IPS-11a (cell line): ENCODE results near the gene SBF2.
"Not testable (repeated sequence)": the region's sequence is repeated elsewhere in the genome, so short reads cannot be mapped to it uniquely, and the experiment has no call there.

Source experiments
- H3K4me3 ChIP-seq: one replicate; pipeline ENCODE4 v1.5.1; 2013; ENCODE audit warnings: low read depth, low read length, control low read depth

SBF2 gene

DNA sequence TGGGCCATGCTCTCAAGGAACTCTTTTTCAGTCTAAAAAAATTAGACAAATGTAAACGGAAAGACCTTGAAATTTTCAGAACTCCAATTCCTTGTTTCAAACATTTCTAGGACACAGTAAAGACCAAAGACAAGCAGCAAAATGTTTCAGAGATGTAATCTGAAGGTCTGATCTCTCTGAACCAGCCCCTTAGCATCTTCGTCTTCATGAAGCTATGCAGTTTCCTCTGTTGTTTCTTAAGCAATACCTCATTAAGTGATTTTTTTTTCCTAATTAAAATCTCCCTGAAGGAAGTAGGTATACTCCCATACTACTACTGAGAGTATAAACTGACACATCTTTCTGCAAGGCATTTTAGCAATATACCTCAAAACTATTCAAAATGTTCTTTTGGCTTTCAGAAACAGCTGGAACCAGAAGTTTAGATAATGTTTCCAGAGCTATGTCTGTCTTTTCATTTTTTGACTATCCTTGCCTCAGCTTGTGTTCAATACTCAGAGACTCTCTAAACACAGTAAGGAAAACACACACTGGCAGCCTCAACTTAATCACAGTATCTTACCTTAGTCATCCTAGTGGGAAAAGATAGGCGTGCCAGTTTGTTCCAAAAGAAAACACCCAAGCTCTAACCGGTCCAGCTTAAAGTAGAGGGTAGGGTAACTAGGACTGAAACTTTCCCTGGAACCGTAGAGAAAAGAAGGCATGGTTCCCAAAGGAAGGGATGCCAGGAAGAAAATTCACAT, 25.1 kb downstream of the SBF2 start:
- no peak overlapping the region for H3K4me3 ChIP-seq

DNA sequence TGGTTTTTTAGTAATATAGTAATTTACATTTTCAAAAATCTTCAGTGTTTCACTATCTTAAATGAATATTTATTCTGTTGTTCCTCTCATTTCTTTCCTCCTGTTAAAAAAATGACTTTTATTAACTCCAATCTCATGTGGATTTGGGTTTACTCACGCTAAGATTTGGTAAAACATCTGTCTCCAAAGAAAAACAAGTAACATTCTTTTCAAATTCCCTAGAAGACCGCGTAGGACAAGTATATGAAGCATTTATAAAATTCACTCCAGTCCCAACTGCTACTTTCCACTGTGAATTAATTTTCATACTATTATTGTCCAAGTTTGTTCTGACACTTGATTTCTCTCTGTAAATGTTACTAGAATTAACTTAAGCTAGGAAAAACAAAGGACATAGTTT, 26.2 kb downstream of the SBF2 start:
- no peak overlapping the region for H3K4me3 ChIP-seq

- H3K4me3 ChIP-seq: no peak overlapping the region
These were observed 28.1 kb downstream of the SBF2 start for GRCh38 chr11:10265936-10266335.

GRCh38 chr11:10264716-10265115, 29.3 kb downstream of the SBF2 start:
- H3K4me3 ChIP-seq: not testable (repeated sequence)

GRCh38 chr11:10263929-10264328, 30.1 kb downstream of the SBF2 start:
- no peak overlapping the region for H3K4me3 ChIP-seq

DNA sequence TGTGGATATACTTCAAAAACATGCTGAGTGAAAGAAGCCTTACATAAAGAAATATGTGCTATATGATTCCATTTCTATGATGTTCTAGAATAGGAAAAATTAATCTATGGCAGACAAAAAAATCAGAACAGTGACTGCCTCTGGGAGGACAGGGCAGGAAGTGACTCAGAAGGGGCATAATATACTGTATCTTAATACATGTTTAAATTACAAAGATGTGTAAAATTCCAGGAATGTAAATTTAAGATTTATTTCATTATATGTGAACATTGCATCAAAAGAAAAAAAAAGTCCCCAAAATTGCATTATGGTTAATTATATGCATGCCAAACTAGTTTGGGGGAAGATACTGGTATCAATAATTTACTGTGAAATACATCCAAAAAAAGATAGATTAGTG, 32.2 kb downstream of the SBF2 start:
- no peak overlapping the region for H3K4me3 ChIP-seq

GRCh38 chr11:10257478-10257877, 36.5 kb downstream of the SBF2 start:
- no peak overlapping the region for H3K4me3 ChIP-seq

DNA sequence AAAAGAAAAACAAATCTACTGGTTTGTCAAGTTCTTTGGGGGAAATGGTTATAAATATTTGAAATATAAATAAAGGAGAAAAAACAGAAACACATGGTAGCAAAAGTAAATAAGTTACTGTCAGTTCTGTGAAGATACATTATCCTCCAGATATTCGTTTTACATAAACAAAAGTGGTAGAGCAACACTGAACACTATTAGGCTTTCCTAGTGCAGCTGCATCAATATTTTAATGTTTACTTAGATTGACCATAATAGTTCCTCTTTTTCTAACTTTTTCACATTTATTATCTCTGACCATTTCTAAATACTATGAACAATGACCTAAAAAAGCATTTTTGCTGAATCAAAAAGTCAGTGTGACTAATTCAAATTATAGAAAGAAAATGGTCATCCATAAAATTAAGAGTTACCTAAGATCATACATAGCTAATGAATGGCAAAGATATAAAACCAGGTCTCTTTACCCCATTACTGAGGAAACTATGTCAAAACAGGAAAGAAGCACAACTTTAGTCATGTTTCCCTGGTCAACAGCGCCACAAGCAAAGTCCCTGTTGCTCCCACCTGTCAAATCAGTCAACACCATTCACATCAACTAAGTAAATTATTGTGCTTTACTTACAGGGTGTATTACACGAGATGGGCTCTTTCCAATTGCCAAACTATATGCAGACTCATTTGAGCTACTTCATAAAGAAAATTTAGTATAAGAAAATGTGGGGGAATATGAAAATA, 38.5 kb downstream of the SBF2 start:
- H3K4me3 ChIP-seq: no peak overlapping the region

- not testable (repeated sequence) for H3K4me3 ChIP-seq
These were observed 44.4 kb downstream of the SBF2 start for GRCh38 chr11:10249448-10250131.

DNA sequence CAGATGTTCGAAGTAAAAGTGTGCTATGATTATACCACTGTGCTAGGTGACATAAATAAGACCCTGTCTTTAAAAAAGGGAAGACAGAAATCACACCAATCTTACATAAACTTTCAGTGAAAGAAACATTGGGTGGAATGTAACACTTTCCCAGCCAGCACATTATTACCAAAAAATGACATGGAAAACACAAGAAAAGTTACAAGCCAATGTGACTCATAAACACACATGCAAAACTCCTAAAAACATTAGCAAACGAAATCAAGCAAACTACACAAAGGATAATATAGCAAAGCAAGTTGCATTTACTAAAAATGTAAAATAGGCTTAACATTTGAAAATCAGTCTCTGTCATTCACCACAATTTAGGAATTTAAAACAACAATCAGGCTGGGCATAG, 47.0 kb downstream of the SBF2 start:
- H3K4me3 ChIP-seq: no peak overlapping the region

DNA sequence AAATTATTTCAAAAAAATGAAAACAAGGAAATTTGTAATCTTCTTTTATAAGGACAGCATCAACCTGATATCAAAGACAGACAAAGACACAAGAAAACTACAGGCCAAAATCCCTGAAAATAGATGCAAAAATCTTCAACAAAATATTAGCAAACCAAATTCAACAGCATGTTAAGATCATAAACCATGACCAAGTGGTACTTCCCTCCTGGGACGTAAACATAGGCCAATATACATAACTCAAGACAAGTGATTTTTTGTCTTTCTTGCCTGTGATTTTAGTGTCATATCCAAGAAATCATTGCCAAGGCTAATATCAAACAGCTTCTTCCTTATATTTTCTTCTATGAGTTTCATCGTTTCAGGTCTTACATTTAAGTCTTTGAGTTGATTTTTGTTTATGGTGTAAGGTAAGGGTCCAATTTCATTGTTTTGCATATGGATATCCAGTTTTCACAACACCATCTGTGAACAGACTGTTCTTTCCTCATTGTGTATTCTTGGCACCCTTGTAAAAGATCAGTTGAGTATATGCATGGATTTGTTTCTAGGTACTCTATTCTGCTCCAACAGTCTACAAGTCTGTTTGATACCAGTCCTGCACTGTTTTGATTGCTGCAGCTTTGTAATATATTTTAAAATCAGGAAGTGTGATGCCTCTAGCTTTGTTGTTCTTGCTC, 50.0 kb downstream of the SBF2 start:
- no peak overlapping the region for H3K4me3 ChIP-seq

DNA sequence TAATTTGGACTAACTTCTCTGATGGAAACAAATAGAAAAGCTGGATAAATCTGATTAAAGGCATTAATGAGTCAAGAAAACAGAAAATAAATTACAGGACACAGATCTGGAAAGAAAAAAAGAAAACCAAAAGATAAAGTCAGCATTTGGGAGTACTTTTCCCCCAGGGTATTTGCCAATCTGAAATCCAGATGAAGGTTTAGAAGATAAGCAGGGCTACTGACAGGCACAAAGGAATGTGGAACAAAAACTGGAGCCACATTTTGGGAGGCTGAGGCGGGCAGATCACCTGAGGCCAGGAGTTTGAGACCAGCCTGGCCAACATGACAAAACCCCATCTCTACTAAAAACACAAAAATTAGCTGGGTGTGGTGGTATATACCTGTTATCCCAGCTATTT, 57.2 kb downstream of the SBF2 start:
- H3K4me3 ChIP-seq: no peak overlapping the region

GRCh38 chr11:10233581-10233980, 60.4 kb downstream of the SBF2 start:
- no peak overlapping the region for H3K4me3 ChIP-seq

- no peak overlapping the region for H3K4me3 ChIP-seq
These were observed 61.3 kb downstream of the SBF2 start for GRCh38 chr11:10232756-10233155.

- H3K4me3 ChIP-seq: not testable (repeated sequence)
These were observed 62.2 kb downstream of the SBF2 start for GRCh38 chr11:10231803-10232202.

GRCh38 chr11:10225553-10225952, 68.5 kb downstream of the SBF2 start:
- H3K4me3 ChIP-seq: no peak overlapping the region

DNA sequence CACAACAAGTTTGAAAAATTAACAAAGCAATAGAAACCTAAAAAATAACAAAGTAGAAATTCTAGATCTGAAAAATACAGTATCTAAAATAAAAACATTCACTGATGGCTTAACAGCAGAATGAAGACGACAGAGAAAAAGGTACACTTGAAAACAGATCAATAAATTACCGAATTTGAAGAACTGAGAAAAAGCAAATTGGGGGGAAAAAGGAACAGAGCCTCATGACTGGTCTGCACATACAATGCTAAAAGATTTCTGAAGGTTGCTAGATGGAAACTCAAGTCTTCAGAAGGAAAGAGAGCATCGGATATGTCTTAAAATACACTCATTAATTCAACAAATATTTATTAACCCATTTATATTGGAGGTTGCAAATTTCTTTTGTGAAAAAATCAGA, 71.6 kb downstream of the SBF2 start:
- H3K4me3 ChIP-seq: no peak overlapping the region

- no peak overlapping the region for H3K4me3 ChIP-seq
These were observed 72.7 kb downstream of the SBF2 start for GRCh38 chr11:10221342-10221741.

DNA sequence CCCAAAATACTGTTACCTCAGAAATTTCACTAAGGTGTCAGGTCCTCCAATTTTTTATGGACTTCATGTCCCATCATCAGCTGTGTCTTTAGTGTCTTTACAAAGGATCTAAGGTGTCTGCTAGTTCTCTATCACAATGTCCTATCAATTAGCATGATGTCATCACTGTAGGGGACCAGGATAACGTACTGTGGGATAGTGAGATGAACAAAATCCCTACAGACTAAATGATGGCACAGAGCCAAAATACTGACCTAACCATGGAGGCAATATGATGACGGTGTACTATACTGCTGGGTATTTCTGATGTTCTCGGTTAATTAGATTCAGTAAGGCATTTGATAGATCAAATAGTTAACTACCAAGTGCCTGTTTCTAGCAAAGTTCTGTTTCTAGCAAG, 82.5 kb downstream of the SBF2 start:
- no peak overlapping the region for H3K4me3 ChIP-seq

- H3K4me3 ChIP-seq: no peak overlapping the region
These were observed 84.7 kb downstream of the SBF2 start for GRCh38 chr11:10209326-10209725.

DNA sequence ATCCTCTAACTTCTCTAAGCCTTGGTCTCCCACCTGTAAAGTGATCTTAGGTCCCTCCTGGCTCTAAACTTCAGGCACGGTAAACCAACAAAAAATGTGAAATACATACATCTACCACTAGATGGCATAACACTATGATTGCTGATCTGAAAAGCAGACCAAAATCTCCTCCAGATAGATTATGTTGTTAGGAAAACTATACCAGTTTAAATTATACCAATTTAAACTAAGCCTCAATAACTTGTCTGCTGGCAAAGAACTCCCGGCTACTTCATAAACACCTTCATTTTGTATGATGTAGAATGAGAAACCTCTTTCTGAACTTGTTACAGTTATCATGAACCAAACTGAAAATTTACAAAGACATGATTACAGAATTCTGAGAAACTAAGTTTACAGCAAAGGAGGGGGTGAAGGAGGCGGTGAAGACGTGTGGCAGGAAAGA, 85.9 kb downstream of the SBF2 start:
- no peak overlapping the region for H3K4me3 ChIP-seq
